HG03097 (cell line): ENCODE data around the gene GUCY2D.

Experiments used
- ATAC-seq: cut with Tn5 transposase; IDR thresholded peaks from one replicate; pipeline ENCODE4 v1.9.1; 2021; ENCODE audit not compliant: unreplicated experiment, low FRiP score

Gene GUCY2D

DNA sequence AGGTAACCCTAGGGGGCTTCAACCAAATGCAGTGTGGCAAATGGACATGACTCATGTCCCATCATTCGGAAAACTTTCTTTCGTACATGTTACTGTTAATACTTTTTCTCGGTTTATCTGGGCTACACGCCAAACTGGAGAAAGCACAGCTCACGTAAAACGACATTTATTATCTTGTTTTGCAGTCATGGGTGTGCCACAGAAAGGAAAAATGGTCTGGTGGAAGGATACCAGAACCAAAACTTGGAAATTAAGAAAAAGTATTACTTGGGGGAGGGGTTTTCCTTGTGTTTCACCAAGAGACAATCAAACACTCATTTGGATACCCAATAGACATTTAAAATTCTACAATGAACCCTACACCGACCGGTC lies 60.0 kb downstream of the GUCY2D start:
- ATAC-seq = no peak

DNA sequence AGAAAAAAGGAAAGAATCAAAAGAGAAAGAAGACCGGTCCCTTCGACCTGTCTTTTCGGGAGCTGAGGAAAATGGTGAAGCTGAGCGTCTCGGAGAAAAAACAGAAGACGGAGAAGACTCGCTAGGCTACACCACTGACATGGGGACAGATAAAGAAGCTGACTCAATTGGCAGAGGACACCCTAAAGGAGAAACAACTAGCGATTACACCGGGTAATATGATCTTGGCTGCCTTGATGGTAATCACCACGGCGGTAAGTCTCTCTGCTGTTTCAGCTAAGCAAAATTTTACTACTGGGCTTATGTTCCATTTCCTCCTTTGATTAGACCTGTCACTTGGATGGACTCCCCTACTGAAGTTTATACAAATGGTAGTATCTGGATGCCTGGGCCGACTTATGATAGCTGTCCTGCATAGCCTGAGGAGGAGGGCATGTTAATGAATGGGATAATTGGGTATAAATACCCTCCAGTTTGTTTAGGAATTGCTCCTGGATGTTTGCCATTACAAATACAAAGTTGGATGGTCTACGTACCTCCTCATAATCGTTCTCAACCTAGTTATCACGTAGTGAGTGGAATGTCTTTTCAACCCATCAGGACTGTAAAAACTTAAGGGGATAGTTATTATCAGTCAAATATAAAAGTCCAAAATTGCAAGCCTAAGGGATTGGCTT lies 60.5 kb downstream of the GUCY2D start:
- ATAC-seq = no peak

DNA sequence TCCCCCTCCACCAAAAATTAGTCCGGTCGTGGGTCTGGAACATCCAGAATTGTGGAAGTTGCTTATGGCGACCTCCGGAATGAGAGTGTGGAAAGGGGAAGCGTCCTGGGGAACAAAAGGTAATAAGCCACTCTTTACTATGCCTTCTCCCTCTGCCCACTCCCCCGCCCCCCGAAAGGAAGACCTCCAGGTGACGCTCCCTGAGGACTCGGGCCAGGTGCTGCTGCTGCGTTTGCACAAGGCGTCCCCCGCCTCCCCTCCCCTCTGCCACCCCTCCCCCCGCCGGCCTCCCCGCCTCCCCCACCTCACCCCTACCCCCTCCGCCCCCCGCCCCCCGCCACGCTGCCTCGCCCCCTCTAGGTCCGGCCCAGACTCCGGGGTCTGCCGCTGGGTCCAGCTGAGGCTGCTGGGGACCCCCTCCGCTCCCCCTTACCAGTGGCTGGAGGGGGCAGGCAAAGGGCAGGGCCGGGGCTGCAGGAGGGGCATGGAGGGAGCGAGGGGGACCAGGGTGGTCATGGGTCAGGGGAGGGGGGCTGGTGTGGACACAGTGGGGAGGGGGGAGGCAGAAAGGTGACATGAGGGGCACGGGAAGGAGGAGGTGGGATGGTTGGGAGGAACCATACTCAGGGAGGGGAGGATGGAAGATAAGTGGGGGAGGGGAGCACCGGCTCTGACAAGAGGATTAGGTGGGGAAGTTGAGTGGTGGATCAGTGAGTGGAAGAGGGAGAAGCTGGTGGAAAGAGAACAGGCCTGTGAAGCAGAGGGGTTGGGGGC lies 61.5 kb downstream of the GUCY2D start:
- ATAC-seq = no peak

DNA sequence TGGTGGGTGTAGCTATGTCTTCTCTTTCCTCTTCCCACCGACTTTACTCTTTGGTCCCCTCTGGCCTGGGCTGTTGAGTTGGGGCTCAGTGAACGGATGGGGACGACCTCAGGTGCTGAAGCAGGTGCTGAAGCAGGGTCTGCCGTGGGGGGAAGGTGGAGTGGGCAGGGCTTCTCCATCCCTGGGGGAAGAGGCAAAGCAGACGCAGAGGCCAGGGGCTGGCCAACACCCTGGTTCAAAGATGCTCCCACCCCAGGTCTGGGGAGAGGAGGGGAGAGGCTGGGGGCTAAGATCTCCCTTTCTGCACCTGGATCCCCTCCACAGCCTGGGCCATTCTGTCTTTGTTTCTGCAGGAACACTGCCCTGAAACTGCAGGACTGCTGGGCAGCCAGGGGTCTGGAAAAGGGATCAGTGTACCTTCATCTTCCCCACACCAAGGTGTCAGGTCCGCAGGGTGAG lies 62.2 kb downstream of the GUCY2D start:
- ATAC-seq = no peak

DNA sequence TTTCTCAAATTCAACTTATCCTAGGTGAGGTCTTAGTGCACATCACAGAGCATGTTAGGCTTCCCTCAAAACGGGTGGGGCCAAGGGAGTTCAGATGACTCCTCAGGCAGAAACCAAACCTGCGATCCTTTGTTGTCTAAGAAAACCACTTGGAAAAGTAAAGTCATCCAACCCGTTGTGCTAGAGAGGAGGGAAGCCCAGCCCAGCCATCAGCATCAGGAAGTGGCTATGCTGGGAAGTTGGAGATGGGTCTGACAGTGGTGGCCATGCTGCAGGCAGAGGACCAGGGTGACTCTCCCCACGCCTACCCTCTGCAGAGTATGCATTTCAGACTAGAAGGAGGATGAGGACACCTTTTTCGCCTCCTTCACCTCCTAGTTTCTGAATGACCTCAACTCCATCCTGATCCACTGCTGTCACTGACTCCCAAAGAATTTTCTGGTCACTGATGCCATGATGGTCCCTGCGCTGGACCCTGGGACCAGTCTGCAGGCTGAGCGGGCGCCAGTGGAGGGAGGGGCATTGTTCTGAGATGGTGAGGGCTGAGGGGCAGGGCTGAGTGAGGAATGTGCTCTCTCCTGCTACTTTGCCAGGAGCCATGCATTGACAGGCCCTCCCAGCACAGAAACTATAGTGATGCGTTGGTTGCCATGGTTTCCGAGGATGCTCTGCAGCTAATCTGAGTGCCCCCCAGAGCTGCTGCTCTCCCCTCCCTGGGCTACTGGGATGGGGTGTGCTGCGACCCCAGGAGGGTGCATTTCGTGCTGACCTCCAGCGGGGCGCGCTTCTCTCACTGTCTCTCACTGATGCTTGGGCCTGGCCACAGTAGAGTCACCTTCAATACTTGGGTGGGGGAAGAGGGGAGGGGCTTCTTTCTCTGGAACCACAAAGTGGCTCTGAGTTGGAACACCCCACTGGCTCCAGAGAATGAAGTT lies 64.7 kb downstream of the GUCY2D start:
- ATAC-seq = no peak

DNA sequence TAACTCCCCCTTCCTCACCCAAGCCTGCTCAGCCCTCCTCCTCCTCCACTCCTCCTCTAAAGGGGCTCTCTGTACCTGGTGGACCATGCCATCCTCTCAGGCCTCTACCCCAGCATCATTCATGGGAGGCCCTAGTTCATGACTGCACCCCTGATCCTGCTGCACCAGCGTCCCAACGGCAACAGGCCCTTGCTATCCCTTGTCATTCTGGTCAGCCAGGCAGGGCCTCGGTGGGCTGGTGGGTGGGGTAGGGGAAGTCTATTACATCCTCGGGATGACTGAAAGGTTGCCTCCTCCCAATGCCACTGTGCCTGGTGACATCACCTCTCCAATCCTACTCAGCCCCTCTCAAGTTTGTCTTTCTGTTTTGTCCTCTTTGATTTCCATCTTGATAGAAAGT lies 65.4 kb downstream of the GUCY2D start:
- no peak for ATAC-seq

DNA sequence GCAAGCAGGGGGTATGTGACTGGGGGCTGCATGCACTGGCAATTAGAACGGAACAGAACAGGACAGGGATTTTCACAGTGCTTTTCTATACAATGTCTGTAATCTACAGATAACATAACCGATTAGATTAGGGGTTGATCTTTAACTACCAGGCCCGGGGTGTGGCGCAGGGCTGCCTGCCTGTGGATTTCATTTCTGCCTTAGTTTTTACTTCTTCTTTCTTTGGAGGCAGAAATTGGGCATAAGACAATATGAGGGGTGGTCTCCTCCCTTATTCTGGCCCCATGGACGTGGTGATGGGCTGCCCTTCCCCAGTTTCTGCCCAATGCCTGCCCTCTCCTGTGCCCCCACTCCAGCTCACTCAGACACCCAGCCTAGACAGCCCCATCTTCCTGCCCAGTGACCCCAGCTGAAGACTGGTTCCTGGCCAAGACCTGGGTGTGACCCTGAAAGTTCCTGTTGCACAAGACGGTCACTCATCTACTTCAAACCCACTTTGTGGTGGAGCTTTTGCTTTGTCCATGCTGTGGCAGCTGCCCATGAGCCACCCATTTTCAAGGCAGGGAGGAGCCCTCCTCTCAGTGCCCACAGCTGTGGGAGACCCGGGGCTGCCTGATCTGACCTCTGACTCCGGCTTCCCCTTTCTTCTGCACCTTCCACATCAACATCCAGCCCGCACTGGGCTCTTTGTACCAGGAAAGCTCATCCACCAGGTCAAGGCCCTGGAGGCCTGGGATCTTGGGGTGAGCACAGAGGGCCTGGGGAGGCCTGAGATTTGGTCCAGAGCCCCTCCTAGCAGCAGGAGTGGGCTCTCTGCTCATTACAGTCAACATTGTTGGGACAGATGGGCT lies 66.5 kb downstream of the GUCY2D start:
- ATAC-seq = no peak

DNA sequence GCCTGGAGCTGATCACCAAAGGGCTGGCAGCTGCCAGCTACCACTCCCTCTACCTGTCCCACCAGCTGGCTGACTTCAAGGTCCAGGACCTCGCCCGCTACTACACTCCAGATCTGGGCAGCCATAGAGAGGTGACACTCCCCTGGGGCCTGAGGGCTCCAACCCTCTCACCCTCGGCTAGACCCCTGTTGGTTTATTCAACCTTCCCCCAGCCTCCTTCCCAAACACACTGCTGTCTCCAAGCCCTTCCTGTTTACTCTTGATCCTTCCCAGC lies 67.1 kb downstream of the GUCY2D start:
- no peak for ATAC-seq
